ENCODE results near the gene SUCLG2.

DNA sequence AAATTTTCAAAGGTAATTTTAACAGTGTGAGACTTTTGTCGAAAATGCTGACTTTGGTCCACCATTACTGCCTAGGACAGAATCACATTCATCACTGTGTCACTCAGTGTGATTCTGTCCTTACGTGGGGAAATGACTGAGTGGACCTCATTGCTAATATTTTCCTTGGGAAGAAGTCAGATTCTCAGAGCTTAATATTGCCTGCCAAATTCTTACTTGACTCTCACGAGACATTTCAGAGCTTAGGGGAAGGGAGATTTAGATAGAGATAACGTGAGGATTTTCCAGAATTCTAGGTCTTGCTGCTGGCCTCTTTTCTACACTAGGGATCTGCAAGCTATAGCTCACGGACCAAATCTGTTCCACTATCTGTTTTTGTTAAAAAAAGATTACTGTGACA, 270.4 kb downstream of the SUCLG2 start:
- TF ChIP-seq, protein P1, sequence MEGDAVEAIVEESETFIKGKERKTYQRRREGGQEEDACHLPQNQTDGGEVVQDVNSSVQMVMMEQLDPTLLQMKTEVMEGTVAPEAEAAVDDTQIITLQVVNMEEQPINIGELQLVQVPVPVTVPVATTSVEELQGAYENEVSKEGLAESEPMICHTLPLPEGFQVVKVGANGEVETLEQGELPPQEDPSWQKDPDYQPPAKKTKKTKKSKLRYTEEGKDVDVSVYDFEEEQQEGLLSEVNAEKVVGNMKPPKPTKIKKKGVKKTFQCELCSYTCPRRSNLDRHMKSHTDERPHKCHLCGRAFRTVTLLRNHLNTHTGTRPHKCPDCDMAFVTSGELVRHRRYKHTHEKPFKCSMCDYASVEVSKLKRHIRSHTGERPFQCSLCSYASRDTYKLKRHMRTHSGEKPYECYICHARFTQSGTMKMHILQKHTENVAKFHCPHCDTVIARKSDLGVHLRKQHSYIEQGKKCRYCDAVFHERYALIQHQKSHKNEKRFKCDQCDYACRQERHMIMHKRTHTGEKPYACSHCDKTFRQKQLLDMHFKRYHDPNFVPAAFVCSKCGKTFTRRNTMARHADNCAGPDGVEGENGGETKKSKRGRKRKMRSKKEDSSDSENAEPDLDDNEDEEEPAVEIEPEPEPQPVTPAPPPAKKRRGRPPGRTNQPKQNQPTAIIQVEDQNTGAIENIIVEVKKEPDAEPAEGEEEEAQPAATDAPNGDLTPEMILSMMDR (conservative IDR thresholded peaks at IDR 0.05; ENCODE audit: low read length) = no peak
- no peak for TF ChIP-seq EZH2phosphoT487 (IDR thresholded peaks at IDR 0.05; ENCODE audit: borderline replicate concordance, low read depth, low read length)

Measured in OCI-LY7 (cell line).